Activated naive CD4-positive, alpha-beta T cell treated with anti-CD3 and anti-CD28 coated beads, Interleukin-2, amount 10 ng/mL, durations not matched to agents 7 days and 5 days (primary cell): ENCODE results near the gene GRK5.
A peak's percentile ranks its signal among the peaks of the same experiment; 100 is the strongest.
"Not testable (repeated sequence)": the region's sequence is repeated elsewhere in the genome, so short reads cannot be mapped to it uniquely, and the experiment has no call there.

Source experiments
- CTCF ChIA-PET: fragments of 350-600 bp; sonication (Branson Sonifier 250); formaldehyde crosslinking; loops from one replicate; lab custom pipeline; 2021; ENCODE audit warnings: antibody characterized with exemption; lab: Charles Lee
- DNase-seq: peaks from one replicate; pipeline ENCODE4 v3.0.0-alpha.2; 2020
- H3K27ac Mint-ChIP-seq: one replicate; pipeline ENCODE4 v1.8.0; 2021; ENCODE audit warnings: mild to moderate bottlenecking, moderate library complexity, mixed read lengths
- H3K27me3 Mint-ChIP-seq: one replicate; pipeline ENCODE4 v1.8.0; 2021; ENCODE audit warnings: mild to moderate bottlenecking, mixed read lengths
- H3K36me3 Mint-ChIP-seq: one replicate; pipeline ENCODE4 v1.8.0; 2021; ENCODE audit warnings: mixed read lengths
- H3K4me1 Mint-ChIP-seq: one replicate; pipeline ENCODE4 v1.8.0; 2021; ENCODE audit warnings: mixed read lengths
- H3K4me3 Mint-ChIP-seq: one replicate; pipeline ENCODE4 v1.8.0; 2021; ENCODE audit warnings: mild to moderate bottlenecking, moderate library complexity, mixed read lengths
- H3K9me3 Mint-ChIP-seq: one replicate; pipeline ENCODE4 v1.8.0; 2021; ENCODE audit warnings: mixed read lengths

The GRK5 gene

DNA sequence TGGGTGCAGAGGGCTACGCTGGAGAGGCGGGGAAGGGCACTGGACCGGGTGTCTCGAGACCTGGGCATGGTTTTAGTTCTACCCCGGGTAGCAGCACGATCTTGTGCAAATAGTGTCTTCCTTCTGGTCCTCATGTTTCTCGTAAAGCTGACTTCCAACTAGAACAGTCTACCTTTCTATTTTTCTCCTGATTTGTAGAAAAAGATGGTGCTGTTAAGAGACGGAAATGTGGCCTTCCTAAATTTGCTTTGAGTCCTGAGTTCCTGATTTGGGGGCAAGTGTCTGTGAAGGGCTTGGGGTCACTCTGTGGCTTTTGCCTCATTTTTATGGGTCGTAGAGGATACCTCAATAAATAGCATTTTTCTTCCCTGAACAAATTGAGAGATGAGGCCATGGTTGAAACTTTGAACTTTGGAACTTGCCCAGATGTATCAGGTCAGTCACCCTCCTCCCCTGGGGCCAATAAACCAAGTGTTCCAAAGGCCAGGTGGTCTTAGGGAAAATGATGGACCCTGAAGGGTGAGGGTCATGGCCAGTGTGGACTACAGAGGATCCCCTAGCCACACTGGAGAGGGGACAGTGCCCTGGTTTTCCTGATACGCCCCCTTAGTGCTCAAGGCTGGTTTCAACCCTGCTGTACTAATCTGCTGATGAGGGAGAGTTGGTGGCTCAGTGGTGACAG is 45.2 kb downstream of the GRK5 start:
- no peak overlapping the region for H3K4me3 Mint-ChIP-seq
- peak overlapping the region; percentile 35 for H3K27ac Mint-ChIP-seq
- H3K27me3 Mint-ChIP-seq = no peaks in the 10 kb centered on the region
- CTCF ChIA-PET = interaction anchor here (1.1 to 1.4 kb wide), 2 partner anchors 54 to 164 kb away, joined by 3 read pairs; no protein-coding TSS in a partner anchor
- H3K4me1 Mint-ChIP-seq = peaks cover 7% of the 10 kb centered on the region
- H3K9me3 Mint-ChIP-seq = no peaks in the 10 kb centered on the region
- DNase-seq = no peak
- H3K36me3 Mint-ChIP-seq = no peaks in the 10 kb centered on the region

DNA sequence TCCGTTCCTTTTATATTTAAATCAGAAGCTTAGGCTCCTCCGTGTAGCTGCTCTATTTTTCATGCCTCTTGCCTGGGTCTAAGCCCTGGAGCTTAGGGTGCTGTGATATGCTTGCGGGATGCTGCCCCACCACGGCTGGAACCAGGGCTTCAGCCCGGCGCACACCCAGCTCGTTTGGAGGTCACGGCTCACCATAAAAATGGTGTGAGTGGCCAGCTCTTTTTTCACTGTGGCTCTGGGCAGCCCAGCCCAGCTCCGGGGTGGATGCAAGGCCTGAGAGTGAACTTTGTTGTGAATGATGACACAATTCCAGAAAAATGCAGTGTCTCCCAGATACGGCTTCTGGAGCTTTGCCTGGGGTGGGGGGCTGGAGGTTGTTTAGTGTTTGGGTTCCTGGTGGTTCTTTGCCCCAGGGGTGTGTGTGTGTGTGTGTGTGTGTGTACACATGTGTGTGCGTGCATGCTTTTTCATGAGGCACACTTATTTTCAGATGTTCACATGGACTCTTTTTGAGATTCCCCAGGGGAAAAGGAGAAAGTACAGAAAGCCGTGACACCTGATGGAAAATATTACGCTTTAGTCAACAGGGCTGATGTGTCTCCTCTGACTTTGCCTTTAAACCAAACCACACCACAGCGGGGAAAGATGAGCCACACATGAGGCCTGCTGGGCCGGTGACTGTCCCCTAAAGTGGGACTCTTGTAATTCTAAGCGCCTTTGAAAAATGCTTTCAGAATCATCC is 46.2 kb downstream of the GRK5 start:
- DNase-seq = no peak
- H3K36me3 Mint-ChIP-seq = no peaks in the 10 kb centered on the region
- H3K4me1 Mint-ChIP-seq = peaks cover 15% of the 10 kb centered on the region
- H3K4me3 Mint-ChIP-seq = no peak overlapping the region
- H3K27me3 Mint-ChIP-seq = no peaks in the 10 kb centered on the region
- no peak overlapping the region for H3K27ac Mint-ChIP-seq
- CTCF ChIA-PET = no interaction called here
- H3K9me3 Mint-ChIP-seq = no peaks in the 10 kb centered on the region

DNA sequence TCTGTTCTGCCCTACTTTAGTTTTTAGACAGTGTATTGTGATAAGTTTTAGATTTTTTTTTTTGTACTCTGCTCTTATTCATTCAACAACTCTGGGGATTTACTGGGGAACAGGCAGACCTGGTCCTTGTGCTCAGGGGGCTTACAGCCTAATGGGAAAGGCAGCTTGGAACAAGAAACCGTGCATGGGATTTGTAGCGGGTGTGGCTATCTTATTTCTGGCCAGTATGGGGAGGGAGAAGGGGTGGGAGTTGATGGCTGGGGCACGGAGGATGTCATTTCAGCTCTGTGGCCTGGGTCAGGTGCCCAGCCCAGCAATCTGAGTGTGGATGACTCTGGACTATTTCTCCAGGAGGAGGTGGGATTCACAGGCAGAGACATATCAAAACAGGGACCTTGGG is 47.0 kb downstream of the GRK5 start:
- Mint-ChIP-seq H3K36me3 (no peaks in the 10 kb centered on the region), H3K4me3 (no peak overlapping the region), H3K27ac (peak overlapping the region; percentile 38), H3K9me3 (no peaks in the 10 kb centered on the region), H3K27me3 (no peaks in the 10 kb centered on the region), H3K4me1 (peaks cover 15% of the 10 kb centered on the region)
- DNase-seq = no peak
- CTCF ChIA-PET = no interaction called here

DNA sequence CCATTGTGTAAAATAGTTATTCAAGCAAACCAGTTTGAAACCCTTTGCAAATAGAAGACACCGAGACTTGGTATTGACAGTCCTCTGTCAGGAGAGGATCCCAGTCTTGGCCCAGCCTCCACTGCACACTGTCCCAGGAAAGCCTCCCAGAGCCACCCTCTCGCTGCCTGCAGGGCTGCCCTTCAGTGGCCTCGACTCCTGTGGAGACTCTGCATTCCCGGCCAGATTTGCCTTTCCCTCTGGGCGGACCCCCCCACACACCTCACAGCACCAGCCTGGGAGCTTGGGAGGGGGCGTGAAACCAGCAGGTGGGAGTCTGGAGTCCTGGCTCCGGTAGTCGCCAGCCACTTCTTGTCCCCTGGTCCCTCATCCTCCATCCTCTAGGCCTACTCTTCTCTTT is 48.7 kb downstream of the GRK5 start:
- Mint-ChIP-seq H3K4me1 (peaks cover 11% of the 10 kb centered on the region), H3K36me3 (no peaks in the 10 kb centered on the region), H3K9me3 (no peaks in the 10 kb centered on the region), H3K27me3 (no peaks in the 10 kb centered on the region), H3K27ac (no peak overlapping the region), H3K4me3 (no peak overlapping the region)
- CTCF ChIA-PET = no interaction called here
- DNase-seq = no peak

DNA sequence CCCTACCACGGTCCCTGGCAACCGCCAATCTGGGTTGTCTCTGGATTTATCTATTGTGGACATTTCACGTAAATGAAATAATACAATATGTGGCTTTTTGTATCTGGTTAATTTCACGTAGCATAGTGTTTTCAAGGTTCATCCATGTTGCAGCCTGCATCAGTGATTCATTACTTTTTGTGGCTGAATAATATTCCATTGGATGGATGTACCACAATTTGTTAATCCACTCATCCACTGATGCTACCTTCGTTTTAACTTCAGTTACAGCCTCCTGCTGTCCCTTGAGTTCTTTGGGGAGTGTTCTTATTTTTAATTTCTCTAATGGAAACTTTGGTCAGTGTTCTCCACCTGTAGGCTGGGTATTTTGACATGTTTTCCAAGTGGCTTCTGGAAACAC is 49.5 kb downstream of the GRK5 start:
- no peaks in the 10 kb centered on the region for H3K27me3 Mint-ChIP-seq
- no peak overlapping the region for H3K4me3 Mint-ChIP-seq
- H3K27ac Mint-ChIP-seq = no peak overlapping the region
- peaks cover 11% of the 10 kb centered on the region for H3K4me1 Mint-ChIP-seq
- DNase-seq = no peak
- peaks cover 1% of the 10 kb centered on the region for H3K36me3 Mint-ChIP-seq
- H3K9me3 Mint-ChIP-seq = no peaks in the 10 kb centered on the region
- CTCF ChIA-PET = no interaction called here

DNA sequence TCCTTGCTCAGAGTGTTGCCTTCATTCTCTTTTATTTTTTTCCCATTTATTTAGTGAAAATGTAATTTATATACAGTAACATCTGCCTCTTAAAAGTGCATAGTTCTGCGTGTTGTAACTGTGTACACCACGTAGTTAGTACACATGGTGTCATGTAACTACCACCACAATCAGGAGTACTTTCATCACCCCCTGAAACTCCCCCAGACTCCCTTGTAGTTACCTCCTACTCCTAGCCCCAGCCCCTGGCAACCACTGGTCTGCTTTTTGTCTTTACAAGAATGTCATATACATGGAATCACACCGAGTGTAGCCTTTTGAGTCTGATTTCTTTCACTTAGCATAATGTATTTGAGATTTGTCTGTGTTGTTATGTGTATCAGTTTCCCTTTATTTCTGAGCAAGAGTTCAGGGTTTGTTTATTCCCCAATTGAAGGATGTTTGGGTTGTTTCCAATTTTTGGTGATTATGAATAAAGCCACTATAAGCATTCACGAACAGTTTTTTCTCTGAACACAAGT is 50.6 kb downstream of the GRK5 start:
- Mint-ChIP-seq H3K4me3 (no peak overlapping the region), H3K27ac (no peak overlapping the region), H3K4me1 (peaks cover 11% of the 10 kb centered on the region), H3K9me3 (no peaks in the 10 kb centered on the region), H3K36me3 (peaks cover 1% of the 10 kb centered on the region), H3K27me3 (no peaks in the 10 kb centered on the region)
- CTCF ChIA-PET = no interaction called here
- no peak for DNase-seq

DNA sequence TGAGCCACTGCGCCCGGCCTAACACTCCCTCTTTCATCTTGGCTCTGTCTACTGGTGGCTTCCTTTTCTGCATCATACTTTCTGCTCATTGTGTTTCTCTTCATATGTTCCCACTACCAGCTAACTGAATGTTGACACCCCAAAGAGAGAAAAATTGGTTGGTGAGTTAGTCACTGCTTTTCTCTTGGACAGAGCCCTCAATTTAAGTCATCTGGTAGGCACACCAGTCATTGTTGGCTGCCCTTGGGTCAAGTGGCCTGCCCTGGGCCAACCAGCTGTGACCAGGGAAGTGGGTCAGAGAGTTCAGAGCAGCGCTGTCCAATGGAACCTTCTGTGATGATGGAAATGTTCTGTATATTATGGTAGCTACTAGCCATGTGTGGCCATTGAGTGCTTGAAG is 52.0 kb downstream of the GRK5 start:
- H3K9me3 Mint-ChIP-seq = no peaks in the 10 kb centered on the region
- peaks cover 14% of the 10 kb centered on the region for H3K4me1 Mint-ChIP-seq
- H3K4me3 Mint-ChIP-seq = no peak overlapping the region
- CTCF ChIA-PET = interaction anchor here (0.7 kb wide), 2 partner anchors 60 to 306 kb away, joined by 3 to 4 read pairs; no protein-coding TSS in a partner anchor
- H3K36me3 Mint-ChIP-seq = peaks cover 3% of the 10 kb centered on the region
- H3K27ac Mint-ChIP-seq = no peak overlapping the region
- DNase-seq = no peak
- no peaks in the 10 kb centered on the region for H3K27me3 Mint-ChIP-seq

DNA sequence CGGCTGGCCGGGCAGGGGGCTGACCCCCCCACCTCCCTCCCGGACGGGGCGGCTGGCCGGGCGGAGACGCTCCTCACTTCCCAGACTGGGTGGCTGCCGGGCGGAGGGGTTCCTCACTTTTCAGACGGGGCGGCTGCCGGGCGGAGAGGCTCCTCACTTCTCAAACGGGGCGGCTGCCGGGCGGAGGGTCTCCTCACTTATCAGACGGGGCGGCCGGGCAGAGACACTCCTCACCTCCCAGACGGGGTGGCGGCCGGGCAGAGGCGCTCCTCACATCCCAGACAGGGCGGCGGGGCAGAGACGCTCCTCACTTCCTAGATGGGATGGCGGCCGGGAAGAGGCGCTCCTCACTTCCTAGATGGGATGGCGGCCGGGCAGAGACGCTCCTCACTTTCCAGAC is 53.6 kb downstream of the GRK5 start:
- H3K27ac Mint-ChIP-seq, H3K9me3 Mint-ChIP-seq, CTCF ChIA-PET, H3K36me3 Mint-ChIP-seq, DNase-seq, H3K27me3 Mint-ChIP-seq, H3K4me3 Mint-ChIP-seq: not testable (repeated sequence)
- peaks cover 15% of the 10 kb centered on the region for H3K4me1 Mint-ChIP-seq

DNA sequence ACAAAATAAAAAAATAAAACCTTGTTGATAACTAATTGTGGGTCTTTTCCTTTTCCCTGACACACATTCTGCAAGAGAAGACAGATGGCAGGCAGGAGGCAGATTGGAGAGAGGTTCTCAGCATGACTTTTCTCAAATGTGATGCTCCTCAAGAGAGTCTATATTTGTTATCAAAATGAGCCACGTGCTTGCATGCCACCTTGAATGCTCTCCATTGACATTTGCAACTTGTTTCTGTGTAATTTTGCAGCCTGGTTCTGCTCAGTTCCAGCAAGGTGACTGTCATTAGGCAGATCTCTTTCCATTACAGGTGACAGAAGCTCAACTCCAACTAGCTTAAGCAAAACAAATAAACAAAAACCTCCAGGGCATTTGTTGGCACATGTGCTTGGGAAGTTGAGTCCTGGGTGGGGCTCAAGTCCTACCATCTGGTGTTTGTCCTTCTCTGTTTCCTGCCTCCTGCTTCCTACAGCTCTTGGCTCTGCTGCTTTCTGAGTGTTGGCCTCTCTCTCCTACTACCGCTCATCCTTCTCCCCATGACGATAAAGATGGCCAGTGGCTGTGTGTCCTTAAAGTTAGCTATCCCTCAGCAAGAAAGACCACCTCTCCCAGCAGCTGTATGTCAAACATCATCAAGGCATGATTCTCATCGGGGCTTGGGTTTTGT is 56.7 kb downstream of the GRK5 start:
- no peak for DNase-seq
- H3K27ac Mint-ChIP-seq = no peak overlapping the region

DNA sequence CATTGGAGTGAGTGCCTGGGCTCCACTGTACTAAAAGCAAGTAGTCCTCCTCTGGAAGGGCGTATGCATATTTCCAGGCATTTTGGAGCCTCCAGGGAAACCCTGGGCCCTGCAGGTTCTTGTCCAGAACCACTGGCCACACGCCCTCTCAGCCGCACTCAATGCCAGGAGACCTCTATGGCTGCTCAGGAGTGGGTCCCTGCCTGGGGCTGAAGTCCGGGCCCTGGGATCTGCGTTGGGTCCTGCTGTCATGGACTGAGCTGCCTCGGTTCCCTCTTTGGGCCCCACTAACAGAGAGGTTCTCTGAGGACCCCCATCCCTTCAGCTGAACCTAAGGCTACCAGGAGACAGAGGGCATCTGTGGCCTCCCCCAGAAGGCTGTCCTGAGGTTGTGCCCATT is 58.3 kb downstream of the GRK5 start:
- Mint-ChIP-seq H3K27ac (no peak overlapping the region), H3K36me3 (peaks cover 16% of the 10 kb centered on the region), H3K4me1 (peaks cover 40% of the 10 kb centered on the region), H3K27me3 (no peaks in the 10 kb centered on the region), H3K4me3 (no peak overlapping the region), H3K9me3 (no peaks in the 10 kb centered on the region)
- CTCF ChIA-PET = no interaction called here
- DNase-seq = no peak

More for the DNA sequence above, 56.7 kb downstream of the GRK5 start:
- Mint-ChIP-seq H3K9me3 (no peaks in the 10 kb centered on the region), H3K4me3 (no peak overlapping the region), H3K4me1 (peaks cover 26% of the 10 kb centered on the region), H3K36me3 (peaks cover 12% of the 10 kb centered on the region), H3K27me3 (no peaks in the 10 kb centered on the region)
- CTCF ChIA-PET = no interaction called here

DNA sequence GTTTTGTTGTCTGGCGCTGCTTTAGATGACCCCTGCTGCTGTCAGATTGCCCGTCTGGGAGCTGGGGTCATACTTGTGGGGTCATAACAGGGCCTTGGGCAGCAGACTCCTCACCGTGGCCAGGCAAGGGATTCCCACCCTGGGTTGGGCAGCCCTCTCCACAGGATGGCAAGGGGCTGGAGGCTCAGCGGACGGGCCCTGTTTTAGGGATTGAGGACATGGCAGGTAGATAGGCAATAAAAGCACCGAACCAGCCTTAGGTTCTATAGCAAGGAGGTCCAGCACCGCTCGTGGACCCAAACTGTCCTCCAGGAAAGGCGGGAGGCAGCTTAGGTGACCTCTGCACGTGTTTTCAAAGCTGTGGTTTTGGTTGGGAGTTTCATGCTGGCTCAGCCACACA is 60.0 kb downstream of the GRK5 start:
- Mint-ChIP-seq H3K36me3 (peaks cover 18% of the 10 kb centered on the region), H3K4me1 (peaks cover 55% of the 10 kb centered on the region), H3K9me3 (no peaks in the 10 kb centered on the region), H3K27ac (no peak overlapping the region), H3K4me3 (no peak overlapping the region), H3K27me3 (no peaks in the 10 kb centered on the region)
- CTCF ChIA-PET = interaction anchor here (1.0 to 3.3 kb wide), 2 partner anchors 38 to 57 kb away, joined by 3 to 19 read pairs; no protein-coding TSS in a partner anchor
- DNase-seq = no peak

DNA sequence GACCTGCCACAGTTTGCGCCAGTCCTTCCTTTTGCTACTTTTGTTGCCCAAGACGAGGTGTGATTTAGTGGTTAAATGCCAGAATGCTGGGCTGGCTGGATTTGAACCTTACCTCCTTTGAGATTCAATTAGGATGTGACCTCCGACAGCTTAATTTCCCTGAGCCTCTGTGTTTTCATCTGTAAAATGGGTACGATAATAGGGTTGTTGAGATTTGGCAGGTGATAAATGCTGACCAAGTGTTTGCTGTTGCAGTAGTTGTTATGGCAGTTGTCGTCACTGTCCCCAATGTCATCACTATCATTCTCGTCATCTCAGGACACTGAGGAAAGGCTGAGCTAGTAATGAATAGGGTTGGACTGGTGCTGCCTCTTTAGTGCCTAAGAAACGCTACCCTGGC is 61.1 kb downstream of the GRK5 start:
- CTCF ChIA-PET = interaction anchor here (1.0 to 3.3 kb wide), 3 partner anchors 37 to 69 kb away, joined by 3 to 19 read pairs (median 4); no protein-coding TSS in a partner anchor
- peaks cover 18% of the 10 kb centered on the region for H3K36me3 Mint-ChIP-seq
- peak overlapping the region; percentile 93 for H3K27ac Mint-ChIP-seq
- peaks cover 59% of the 10 kb centered on the region for H3K4me1 Mint-ChIP-seq
- H3K9me3 Mint-ChIP-seq = no peaks in the 10 kb centered on the region
- peak overlapping the region; percentile 39 for H3K4me3 Mint-ChIP-seq
- no peak for DNase-seq
- H3K27me3 Mint-ChIP-seq = no peaks in the 10 kb centered on the region

DNA sequence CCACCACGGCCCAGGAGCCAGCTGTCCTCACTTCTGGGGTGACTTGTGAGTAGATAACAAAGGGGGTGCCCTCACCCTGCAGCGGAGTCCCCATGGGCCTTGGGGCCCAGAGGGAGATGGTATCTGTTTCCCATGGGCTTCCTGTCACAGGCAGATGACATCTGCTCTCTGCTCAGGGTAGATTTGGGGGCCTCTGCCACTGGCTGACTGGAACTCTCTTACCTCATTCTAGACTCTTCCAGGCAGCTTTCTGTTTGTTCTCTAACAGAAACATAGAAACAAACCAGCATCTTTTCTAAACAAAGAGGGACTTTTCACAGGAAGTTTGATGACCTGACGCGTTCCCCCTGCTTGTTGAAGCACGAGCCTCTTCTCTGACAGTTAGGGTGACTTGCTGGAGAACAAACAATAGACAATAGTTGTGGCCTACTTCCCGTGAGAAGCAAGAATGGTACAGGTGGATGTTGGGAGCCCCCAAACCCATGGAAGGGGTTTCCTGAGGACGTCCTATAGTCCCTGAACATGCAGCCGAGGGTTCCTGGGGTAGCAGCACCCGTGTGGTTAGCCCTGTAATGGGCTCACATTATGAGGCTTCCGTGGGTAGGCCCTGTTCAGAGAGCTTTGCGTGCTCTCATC is 61.6 kb downstream of the GRK5 start:
- Mint-ChIP-seq H3K9me3 (no peaks in the 10 kb centered on the region), H3K36me3 (peaks cover 18% of the 10 kb centered on the region), H3K27ac (peak overlapping the region; percentile 93), H3K4me1 (peaks cover 57% of the 10 kb centered on the region), H3K4me3 (peak overlapping the region; percentile 39), H3K27me3 (no peaks in the 10 kb centered on the region)
- CTCF ChIA-PET = interaction anchor here (0.5 to 3.3 kb wide), 5 partner anchors 37 to 1690 kb away, joined by 3 to 19 read pairs (median 3); no protein-coding TSS in a partner anchor
- DNase-seq = peak; percentile 84

DNA sequence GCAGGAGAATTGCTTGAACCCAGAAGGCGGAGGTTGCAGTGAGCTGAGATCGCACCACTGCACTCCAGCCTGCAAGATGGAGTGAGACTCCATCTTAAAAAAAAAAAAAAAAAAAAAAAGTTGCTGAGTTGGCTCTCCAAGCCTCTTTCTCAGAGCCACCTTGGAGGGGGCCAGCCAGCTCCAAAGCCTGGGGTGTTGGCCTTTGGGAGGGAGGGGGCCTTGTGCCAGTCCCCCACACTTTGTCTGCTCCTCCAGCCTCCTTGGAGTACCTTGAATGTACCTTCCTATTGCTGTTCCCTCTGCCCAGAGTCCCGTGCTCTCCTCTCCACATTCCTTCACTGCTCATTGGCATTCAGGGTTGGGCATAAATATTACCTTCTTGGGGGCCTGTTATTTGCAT is 62.4 kb downstream of the GRK5 start:
- Mint-ChIP-seq H3K4me1 (peaks cover 55% of the 10 kb centered on the region), H3K4me3 (no peak overlapping the region), H3K27me3 (no peaks in the 10 kb centered on the region), H3K9me3 (no peaks in the 10 kb centered on the region), H3K27ac (peak overlapping the region; percentile 93), H3K36me3 (peaks cover 15% of the 10 kb centered on the region)
- DNase-seq = no peak
- CTCF ChIA-PET = interaction anchor here (1.0 to 3.3 kb wide), 4 partner anchors 36 to 70 kb away, joined by 3 to 19 read pairs (median 7); no protein-coding TSS in a partner anchor
